Uterus (tissue), 2 donors: ENCODE measurements around the gene GPRIN3.

Experiments used
- CTCF ChIP-seq, 4 experiments: fragments of 200-600 bp in 2 of 4; fragments of 450-650 bp in 2 of 4; sonication (generic) in 2 of 4; IDR thresholded peaks; one replicate each; pipeline ENCODE4 v1.5.1; 2016 to 2019; ENCODE audit warnings: antibody characterized with exemption in 4 of 4, mild to moderate bottlenecking in 2 of 4, moderate library complexity in 1 of 4
- POLR2A ChIP-seq, 2 donors: fragments of 450-650 bp; IDR thresholded peaks; one replicate each; pipeline ENCODE4 v1.6.1; 2016; ENCODE audit warnings: antibody characterized with exemption in 2 of 2, mild to moderate bottlenecking in 1 of 2, moderate library complexity in 1 of 2

- no peak for TF ChIP-seq CTCF (IDR thresholded peaks at IDR 0.05)
- TF ChIP-seq POLR2A (IDR thresholded peaks at IDR 0.05), result no peak
Observed at GRCh38 chr4:89322671-89323070, 15.1 kb upstream of the GPRIN3 start.
